ENCODE data around the gene NBPF12.
"Not testable (repeated sequence)": the region's sequence is repeated elsewhere in the genome, so short reads cannot be mapped to it uniquely, and the experiment has no call there.

NBPF12 gene

GRCh38 chr1:146966351-146966750 is 28.2 kb downstream of the NBPF12 start:
- peak; percentile 3 for TF ChIP-seq CTCF (IDR thresholded peaks at IDR 0.05; ENCODE audit: insufficient read depth, missing control alignments)
- FAIRE-seq; DNase-seq (ENCODE audit: insufficient read length, low spot score): not testable (repeated sequence)

GRCh38 chr1:146970656-146971055 is 32.5 kb downstream of the NBPF12 start:
- not testable (repeated sequence) for FAIRE-seq; DNase-seq (ENCODE audit: insufficient read length, low spot score)

- DNase-seq (ENCODE audit: insufficient read length, low spot score); FAIRE-seq: not testable (repeated sequence)
Observed at GRCh38 chr1:146972681-146973080, 34.6 kb downstream of the NBPF12 start.

- not testable (repeated sequence) for DNase-seq (ENCODE audit: insufficient read length, low spot score); FAIRE-seq
Observed at GRCh38 chr1:146985855-146986254, 47.7 kb downstream of the NBPF12 start.

- FAIRE-seq; DNase-seq (ENCODE audit: insufficient read length, low spot score): not testable (repeated sequence)
Observed at GRCh38 chr1:146986450-146986849, 48.3 kb downstream of the NBPF12 start.

- not testable (repeated sequence) for DNase-seq (ENCODE audit: insufficient read length, low spot score); FAIRE-seq
Observed at GRCh38 chr1:146987502-146987901, 49.4 kb downstream of the NBPF12 start.

GRCh38 chr1:146989455-146989854 is 51.3 kb downstream of the NBPF12 start:
- FAIRE-seq; DNase-seq (ENCODE audit: insufficient read length, low spot score): not testable (repeated sequence)

GRCh38 chr1:147008495-147008894 is 70.4 kb downstream of the NBPF12 start:
- not testable (repeated sequence) for FAIRE-seq; DNase-seq (ENCODE audit: insufficient read length, low spot score)

- not testable (repeated sequence) for FAIRE-seq; DNase-seq (ENCODE audit: insufficient read length, low spot score)
Observed at GRCh38 chr1:147026975-147027374, 88.9 kb downstream of the NBPF12 start.

- not testable (repeated sequence) for DNase-seq (ENCODE audit: insufficient read length, low spot score)
Observed at GRCh38 chr1:147030066-147030653, 92.0 kb downstream of the NBPF12 start.

GRCh38 chr1:147039916-147040315 is 101.8 kb downstream of the NBPF12 start:
- DNase-seq (ENCODE audit: insufficient read length, low spot score) (no peak), FAIRE-seq (no peak)
- TF ChIP-seq CTCF (IDR thresholded peaks at IDR 0.05; ENCODE audit: insufficient read depth, missing control alignments) = no peak

More at GRCh38 chr1:147030066-147030653, 92.0 kb downstream of the NBPF12 start:
- FAIRE-seq = not testable (repeated sequence)

- not testable (repeated sequence) for FAIRE-seq; DNase-seq (ENCODE audit: insufficient read length, low spot score)
Observed at GRCh38 chr1:147042891-147043290, 104.8 kb downstream of the NBPF12 start.

- FAIRE-seq = peak; percentile 32
- not testable (repeated sequence) for DNase-seq (ENCODE audit: insufficient read length, low spot score)
Observed at GRCh38 chr1:147044511-147044910, 106.4 kb downstream of the NBPF12 start.

Measured in D721Med (cell line).